PFSK-1 (cell line): ENCODE data around the gene PPP1R13L.

Experiments
- POLR2AphosphoS5 ChIP-seq: IDR thresholded peaks from 2 replicates; pipeline ENCODE4 v1.6.1; 2012; ENCODE audit warnings: low read depth, mild to moderate bottlenecking, control low read depth, low read length, moderate library complexity
- REST ChIP-seq, 2 experiments: IDR thresholded peaks; 2 replicates each; pipeline versions ENCODE4 v1.6.1 to v1.8.0; 2011 to 2012; ENCODE audit warnings: low read depth in 2 of 2, low read length in 2 of 2, control low read depth in 1 of 2, inconsistent platforms in 1 of 2, mild to moderate bottlenecking in 1 of 2, moderate library complexity in 1 of 2; ENCODE audit not compliant: insufficient read depth in 1 of 2
- SIN3A ChIP-seq: IDR thresholded peaks from 2 replicates; pipeline ENCODE4 v1.6.1; 2012; ENCODE audit warnings: mild to moderate bottlenecking, low read length, moderate library complexity, borderline replicate concordance; ENCODE audit not compliant: insufficient read depth
- TAF1 ChIP-seq: IDR thresholded peaks from 2 replicates; pipeline ENCODE4 v1.6.1; 2012; ENCODE audit warnings: low read length, control low read depth, borderline replicate concordance; ENCODE audit not compliant: insufficient read depth

- no peak for TF ChIP-seq POLR2AphosphoS5
- TF ChIP-seq TAF1: no peak
- no peak for TF ChIP-seq SIN3A
- no peak for TF ChIP-seq REST (IDR thresholded peaks at IDR 0.05; ENCODE audit: insufficient read depth in 1 of 2, low read depth in 2 of 2, low read length in 2 of 2)
Measured at GRCh38 chr19:45446944-45447343, 42.1 kb upstream of the PPP1R13L start.
